MM.1S (cell line): Measurements from ENCODE around the gene NIPAL4.

Source experiments
- DNase-seq: peaks from one replicate; pipeline ENCODE4 v3.0.0-alpha.2; 2015
- H2AFZ ChIP-seq: fragments of 300-600 bp; sonication (generic); 2 replicates; pipeline ENCODE4 v1.6.0; 2016; ENCODE audit warnings: antibody characterized with exemption, low read length
- H3F3A ChIP-seq: fragments of 300-600 bp; sonication (generic); 2 replicates; pipeline ENCODE4 v1.6.1; 2016; ENCODE audit warnings: mild to moderate bottlenecking, antibody characterized with exemption, low read length, moderate library complexity, mixed read lengths; ENCODE audit not compliant: insufficient read depth
- H3K27ac ChIP-seq: fragments of 300-600 bp; sonication (generic); 2 replicates; pipeline ENCODE4 v1.5.1; 2016; ENCODE audit warnings: mild to moderate bottlenecking, low read length
- H3K27me3 ChIP-seq: fragments of 300-600 bp; sonication (generic); replicated peaks from 2 replicates; pipeline ENCODE4 v1.6.0; 2016; ENCODE audit warnings: low read length; ENCODE audit not compliant: insufficient read depth
- H3K36me3 ChIP-seq: fragments of 300-600 bp; sonication (generic); replicated peaks from 2 replicates; pipeline ENCODE4 v1.6.1; 2016; ENCODE audit warnings: mild to moderate bottlenecking, low read length, mixed read lengths; ENCODE audit not compliant: insufficient read depth
- H3K4me1 ChIP-seq: fragments of 300-600 bp; sonication (generic); 2 replicates; pipeline ENCODE4 v1.6.1; 2016; ENCODE audit warnings: low read length, mixed read lengths
- H3K4me2 ChIP-seq: fragments of 300-600 bp; sonication (generic); 2 replicates; pipeline ENCODE4 v1.6.0; 2016; ENCODE audit warnings: low read depth, low read length
- H3K4me3 ChIP-seq: fragments of 300-600 bp; sonication (generic); 2 replicates; pipeline ENCODE4 v1.5.1; 2016; ENCODE audit warnings: low read length, mixed read lengths
- H3K79me2 ChIP-seq: fragments of 300-600 bp; sonication (generic); 2 replicates; pipeline ENCODE4 v1.6.1; 2016; ENCODE audit warnings: mixed run types, low read length, mixed read lengths
- H3K9ac ChIP-seq: fragments of 300-600 bp; sonication (generic); 2 replicates; pipeline ENCODE4 v1.6.1; 2016; ENCODE audit warnings: low read length, mixed read lengths
- H3K9me2 ChIP-seq: fragments of 300-600 bp; sonication (generic); replicated peaks from 2 replicates; pipeline ENCODE4 v1.6.1; 2016; ENCODE audit warnings: mild to moderate bottlenecking, low read length, mixed read lengths; ENCODE audit not compliant: insufficient read depth
- H3K9me3 ChIP-seq: fragments of 300-600 bp; sonication (generic); replicated peaks from 2 replicates; pipeline ENCODE4 v1.6.1; 2016; ENCODE audit warnings: mild to moderate bottlenecking, low read length, mixed read lengths; ENCODE audit not compliant: insufficient read depth
- H4K20me1 ChIP-seq: fragments of 300-600 bp; sonication (generic); 2 replicates; pipeline ENCODE4 v1.6.1; 2016; ENCODE audit warnings: mild to moderate bottlenecking, low read length, moderate library complexity, mixed read lengths; ENCODE audit not compliant: insufficient read depth
- EZH2 ChIP-seq: fragments of 300-600 bp; sonication (generic); optimal IDR thresholded peaks from 2 replicates; pipeline ENCODE3; 2017; ENCODE audit warnings: low read depth, mild to moderate bottlenecking, antibody characterized with exemption, low read length, mixed read lengths
- EZH2phosphoT487 ChIP-seq: fragments of 300-600 bp; sonication (generic); IDR thresholded peaks from 2 replicates; pipeline ENCODE4 v1.6.1; 2018; ENCODE audit warnings: antibody characterized with exemption, low read length
- TF ChIP-seq, protein P1 (sequence below): fragments of 300-600 bp; sonication (generic); IDR thresholded peaks from 2 replicates; pipeline ENCODE4 v1.5.1; 2016; ENCODE audit warnings: antibody characterized with exemption, low read length, mixed read lengths

The NIPAL4 gene

DNA sequence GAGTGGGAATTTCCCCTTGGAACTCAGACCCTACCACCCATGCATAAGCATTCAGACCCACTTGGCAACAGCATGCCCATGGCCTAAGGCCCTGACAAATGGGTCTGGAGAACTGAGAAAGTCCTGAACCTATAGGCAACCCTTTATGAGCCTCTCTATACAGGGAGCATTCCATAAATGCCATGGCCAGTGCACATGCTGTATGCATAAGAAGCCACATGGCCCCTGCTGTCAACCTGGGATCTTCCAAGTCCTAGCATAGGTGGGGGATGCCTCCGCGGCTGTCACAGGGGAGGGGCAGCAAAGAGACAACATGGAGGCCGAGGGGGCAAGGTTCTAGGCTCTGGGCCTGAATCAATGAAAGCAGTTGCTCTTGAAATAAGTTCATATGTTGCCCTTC lies 8.2 kb upstream of the NIPAL4 start:
- TF ChIP-seq, protein P1, sequence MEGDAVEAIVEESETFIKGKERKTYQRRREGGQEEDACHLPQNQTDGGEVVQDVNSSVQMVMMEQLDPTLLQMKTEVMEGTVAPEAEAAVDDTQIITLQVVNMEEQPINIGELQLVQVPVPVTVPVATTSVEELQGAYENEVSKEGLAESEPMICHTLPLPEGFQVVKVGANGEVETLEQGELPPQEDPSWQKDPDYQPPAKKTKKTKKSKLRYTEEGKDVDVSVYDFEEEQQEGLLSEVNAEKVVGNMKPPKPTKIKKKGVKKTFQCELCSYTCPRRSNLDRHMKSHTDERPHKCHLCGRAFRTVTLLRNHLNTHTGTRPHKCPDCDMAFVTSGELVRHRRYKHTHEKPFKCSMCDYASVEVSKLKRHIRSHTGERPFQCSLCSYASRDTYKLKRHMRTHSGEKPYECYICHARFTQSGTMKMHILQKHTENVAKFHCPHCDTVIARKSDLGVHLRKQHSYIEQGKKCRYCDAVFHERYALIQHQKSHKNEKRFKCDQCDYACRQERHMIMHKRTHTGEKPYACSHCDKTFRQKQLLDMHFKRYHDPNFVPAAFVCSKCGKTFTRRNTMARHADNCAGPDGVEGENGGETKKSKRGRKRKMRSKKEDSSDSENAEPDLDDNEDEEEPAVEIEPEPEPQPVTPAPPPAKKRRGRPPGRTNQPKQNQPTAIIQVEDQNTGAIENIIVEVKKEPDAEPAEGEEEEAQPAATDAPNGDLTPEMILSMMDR: no peak
- no peak for TF ChIP-seq EZH2
- no peak for TF ChIP-seq EZH2phosphoT487
- Histone ChIP-seq H3K36me3 (no peaks in the 10 kb centered on the region), H4K20me1 (no peaks in the 10 kb centered on the region), H3K9me2 (no peaks in the 10 kb centered on the region), H3K79me2 (no peaks in the 10 kb centered on the region), H3K4me1 (no peaks in the 10 kb centered on the region), H3K9me3 (no peaks in the 10 kb centered on the region), H2AFZ (no peak overlapping the region), H3K27ac (no peak overlapping the region), H3K4me2 (no peak overlapping the region), H3K4me3 (no peak overlapping the region), H3F3A (no peaks in the 10 kb centered on the region), H3K9ac (no peak overlapping the region), H3K27me3 (no peaks in the 10 kb centered on the region)
- no peak for DNase-seq

DNA sequence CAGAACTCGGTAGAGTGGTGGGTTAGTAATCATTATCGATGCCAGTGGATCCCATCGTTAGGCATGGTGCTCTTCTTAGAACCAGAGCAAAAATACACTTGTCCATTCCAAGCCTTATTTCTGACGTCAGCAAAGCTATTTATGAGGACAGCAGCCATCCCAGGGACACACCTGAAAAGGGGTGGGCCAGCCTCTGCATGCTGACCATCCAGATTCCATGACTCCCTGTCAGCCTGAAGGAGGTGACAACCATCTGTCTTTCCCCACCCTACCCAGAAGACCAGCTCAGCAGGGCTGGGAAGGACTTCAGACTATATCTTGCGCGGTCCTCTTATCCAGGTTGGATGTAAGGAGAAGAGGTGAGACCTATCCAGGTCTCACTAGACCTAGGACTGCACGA lies 5.7 kb upstream of the NIPAL4 start:
- no peaks in the 10 kb centered on the region for H3K27me3 ChIP-seq
- TF ChIP-seq EZH2phosphoT487 (no peak), EZH2 (no peak)
- TF ChIP-seq, protein P1: no peak
- H3F3A ChIP-seq: no peaks in the 10 kb centered on the region
- no peak overlapping the region for H3K27ac ChIP-seq
- H3K4me3 ChIP-seq: no peak overlapping the region
- H2AFZ ChIP-seq: no peak overlapping the region
- no peaks in the 10 kb centered on the region for H4K20me1 ChIP-seq
- H3K36me3 ChIP-seq: no peaks in the 10 kb centered on the region
- H3K9me3 ChIP-seq: no peaks in the 10 kb centered on the region
- no peaks in the 10 kb centered on the region for H3K79me2 ChIP-seq
- H3K9me2 ChIP-seq: no peaks in the 10 kb centered on the region
- H3K4me1 ChIP-seq: no peaks in the 10 kb centered on the region
- H3K9ac ChIP-seq: no peak overlapping the region
- DNase-seq: no peak
- H3K4me2 ChIP-seq: no peak overlapping the region

DNA sequence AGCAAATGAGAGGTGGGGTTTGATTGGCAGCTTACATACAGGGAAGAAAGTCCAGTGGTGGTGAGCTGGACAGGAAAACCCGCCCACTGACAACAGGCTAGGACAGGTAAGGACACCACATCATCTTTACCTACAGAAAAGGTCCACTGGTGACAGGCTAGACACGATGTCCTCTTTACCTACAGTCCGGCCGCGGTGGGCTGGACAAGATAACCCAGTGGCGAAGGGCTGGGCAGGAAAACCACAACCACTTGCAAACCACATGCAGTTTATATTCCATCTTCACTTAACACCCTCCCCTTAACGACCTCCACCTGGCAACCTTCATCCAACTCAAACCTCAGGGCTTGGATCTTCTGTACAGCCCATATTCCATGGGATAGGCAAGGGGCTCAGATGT lies 5.0 kb upstream of the NIPAL4 start:
- TF ChIP-seq, protein P1: no peak
- no peak for TF ChIP-seq EZH2
- TF ChIP-seq EZH2phosphoT487: no peak

More for the DNA sequence above, 5.0 kb upstream of the NIPAL4 start:
- Histone ChIP-seq H3K27me3 (no peaks in the 10 kb centered on the region), H3K27ac (no peak overlapping the region), H4K20me1 (no peaks in the 10 kb centered on the region), H3K79me2 (no peaks in the 10 kb centered on the region), H3K9ac (no peak overlapping the region), H3K4me3 (no peak overlapping the region), H3F3A (no peaks in the 10 kb centered on the region), H2AFZ (no peak overlapping the region), H3K4me2 (no peak overlapping the region), H3K4me1 (no peaks in the 10 kb centered on the region), H3K9me2 (no peaks in the 10 kb centered on the region), H3K36me3 (no peaks in the 10 kb centered on the region), H3K9me3 (no peaks in the 10 kb centered on the region)
- no peak for DNase-seq
